ENCODE results near the gene COPS2.

Gene COPS2

GRCh38 chr15:49121901-49122300 is 33.5 kb downstream of the COPS2 start:
- TF ChIP-seq, protein P1, sequence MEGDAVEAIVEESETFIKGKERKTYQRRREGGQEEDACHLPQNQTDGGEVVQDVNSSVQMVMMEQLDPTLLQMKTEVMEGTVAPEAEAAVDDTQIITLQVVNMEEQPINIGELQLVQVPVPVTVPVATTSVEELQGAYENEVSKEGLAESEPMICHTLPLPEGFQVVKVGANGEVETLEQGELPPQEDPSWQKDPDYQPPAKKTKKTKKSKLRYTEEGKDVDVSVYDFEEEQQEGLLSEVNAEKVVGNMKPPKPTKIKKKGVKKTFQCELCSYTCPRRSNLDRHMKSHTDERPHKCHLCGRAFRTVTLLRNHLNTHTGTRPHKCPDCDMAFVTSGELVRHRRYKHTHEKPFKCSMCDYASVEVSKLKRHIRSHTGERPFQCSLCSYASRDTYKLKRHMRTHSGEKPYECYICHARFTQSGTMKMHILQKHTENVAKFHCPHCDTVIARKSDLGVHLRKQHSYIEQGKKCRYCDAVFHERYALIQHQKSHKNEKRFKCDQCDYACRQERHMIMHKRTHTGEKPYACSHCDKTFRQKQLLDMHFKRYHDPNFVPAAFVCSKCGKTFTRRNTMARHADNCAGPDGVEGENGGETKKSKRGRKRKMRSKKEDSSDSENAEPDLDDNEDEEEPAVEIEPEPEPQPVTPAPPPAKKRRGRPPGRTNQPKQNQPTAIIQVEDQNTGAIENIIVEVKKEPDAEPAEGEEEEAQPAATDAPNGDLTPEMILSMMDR (IDR thresholded peaks at IDR 0.05; ENCODE audit: low read depth, low read length) = no peak
- H3K4me3 ChIP-seq (ENCODE audit: low read depth, low read length) = no peak overlapping the region

GRCh38 chr15:49120832-49121231 is 34.6 kb downstream of the COPS2 start:
- TF ChIP-seq, protein P1 (IDR thresholded peaks at IDR 0.05; ENCODE audit: low read depth, low read length) = no peak
- no peak overlapping the region for H3K4me3 ChIP-seq (ENCODE audit: low read depth, low read length)

DNA sequence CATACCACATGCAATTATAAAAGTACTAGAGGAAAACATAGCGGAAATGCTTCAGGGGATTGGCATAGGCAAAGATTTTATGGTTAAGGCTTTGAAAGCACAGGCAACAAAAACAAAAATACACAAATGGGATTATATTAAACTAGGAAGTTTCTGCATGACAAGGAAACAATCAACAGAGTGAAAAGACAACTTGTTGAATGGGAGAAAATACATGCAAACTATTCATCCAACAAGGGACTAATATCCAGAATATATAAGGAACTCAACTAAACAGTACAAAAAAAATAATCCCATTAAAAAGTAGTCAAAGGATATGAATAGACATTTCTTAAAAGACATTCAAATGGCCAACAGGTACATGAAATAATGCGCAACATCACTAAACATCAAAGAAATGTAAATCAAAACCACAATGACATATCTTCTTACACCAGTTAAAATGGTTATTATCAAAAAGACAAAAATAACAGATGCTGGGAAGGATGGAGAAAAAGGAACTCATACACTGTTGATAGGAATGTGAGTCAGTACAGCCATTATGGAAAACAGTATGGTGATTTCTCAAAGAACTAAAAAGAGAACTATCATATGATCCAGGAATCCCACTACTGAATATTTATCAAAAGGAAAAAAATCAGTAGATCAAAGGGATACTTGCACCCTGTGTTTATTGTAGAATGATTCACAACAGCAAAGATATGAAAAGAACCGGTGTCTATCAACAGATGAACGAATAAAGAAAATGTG is 39.1 kb downstream of the COPS2 start:
- TF ChIP-seq, protein P1 (IDR thresholded peaks at IDR 0.05; ENCODE audit: low read depth, low read length) = no peak
- no peak overlapping the region for H3K4me3 ChIP-seq (ENCODE audit: low read depth, low read length)

DNA sequence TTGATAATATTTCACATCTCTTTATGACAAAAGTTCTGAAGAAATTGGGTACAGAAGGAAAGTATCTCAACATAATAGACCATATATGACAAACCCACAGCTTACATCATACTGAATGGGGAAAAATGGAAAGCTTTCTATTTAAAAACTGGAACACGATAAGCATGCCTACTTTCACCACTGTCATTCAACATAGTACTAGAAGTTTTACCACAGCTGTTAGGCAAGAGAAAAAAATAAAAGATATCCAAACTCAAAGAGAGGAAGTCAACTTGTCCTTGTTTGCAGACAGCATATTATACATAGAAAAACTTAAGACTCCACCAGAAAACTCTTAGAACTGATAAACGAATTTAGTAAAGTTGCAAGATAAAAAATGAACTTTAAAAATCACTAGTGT is 40.3 kb downstream of the COPS2 start:
- H3K4me3 ChIP-seq (ENCODE audit: low read depth, low read length) = no peak overlapping the region
- TF ChIP-seq, protein P1 (IDR thresholded peaks at IDR 0.05; ENCODE audit: low read depth, low read length) = no peak

DNA sequence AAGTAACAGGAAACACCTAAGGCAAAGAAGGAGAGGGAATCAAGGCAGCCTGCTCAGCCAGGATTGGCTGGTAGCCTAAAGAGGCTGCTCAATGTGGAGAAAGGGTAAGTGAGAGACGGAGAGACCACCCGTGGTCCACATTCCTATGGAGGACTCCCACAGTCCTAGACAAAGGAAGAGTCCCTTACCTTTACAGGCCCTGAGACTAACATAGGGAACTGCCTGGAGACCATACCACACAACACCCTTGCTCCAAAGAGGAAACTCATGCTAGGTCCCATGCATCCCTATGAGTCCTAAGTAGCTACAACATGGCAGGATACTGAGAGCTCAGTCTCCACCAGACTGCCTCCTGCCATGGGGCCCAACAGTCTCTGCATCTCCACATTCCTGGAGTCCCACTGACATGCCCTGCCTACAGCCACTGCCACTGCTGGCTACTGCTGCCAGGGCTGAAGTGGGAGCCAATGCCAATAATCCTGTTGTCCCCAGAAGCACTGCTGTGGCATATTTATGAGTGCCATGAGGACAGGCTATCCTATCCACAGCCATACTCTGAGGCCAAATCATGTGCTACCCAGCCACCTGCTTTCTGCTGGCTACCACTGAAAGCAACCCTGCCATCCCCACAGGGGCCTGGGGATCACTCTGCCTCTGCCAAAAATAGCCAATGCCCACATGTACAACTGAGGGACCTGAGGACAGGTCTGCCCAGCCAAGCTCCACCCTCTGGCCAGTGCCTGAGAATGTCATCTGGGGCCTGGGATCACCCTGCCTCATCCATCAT is 45.0 kb downstream of the COPS2 start:
- H3K4me3 ChIP-seq (ENCODE audit: low read depth, low read length) = no peak overlapping the region
- TF ChIP-seq, protein P1 (IDR thresholded peaks at IDR 0.05; ENCODE audit: low read depth, low read length) = no peak

DNA sequence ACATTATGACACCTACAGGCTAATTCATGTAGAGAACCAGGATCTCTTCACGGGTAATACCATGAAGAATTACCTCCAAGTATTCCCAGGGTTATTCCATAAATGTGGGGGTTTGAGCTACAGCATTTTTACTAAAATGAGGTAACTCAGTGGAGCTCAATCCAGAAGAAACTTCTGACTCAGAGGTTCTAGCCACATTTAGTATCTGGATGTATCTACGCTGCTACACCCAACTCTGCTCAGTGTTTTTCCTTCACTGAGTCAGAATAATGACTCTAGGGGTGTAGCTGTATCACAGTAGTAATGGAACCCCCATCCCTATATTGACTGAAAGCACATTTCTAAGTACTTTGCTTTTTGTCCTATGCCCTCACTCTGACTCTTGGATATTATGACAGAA is 52.4 kb downstream of the COPS2 start:
- TF ChIP-seq, protein P1 (IDR thresholded peaks at IDR 0.05; ENCODE audit: low read depth, low read length) = no peak
- H3K4me3 ChIP-seq (ENCODE audit: low read depth, low read length) = no peak overlapping the region

DNA sequence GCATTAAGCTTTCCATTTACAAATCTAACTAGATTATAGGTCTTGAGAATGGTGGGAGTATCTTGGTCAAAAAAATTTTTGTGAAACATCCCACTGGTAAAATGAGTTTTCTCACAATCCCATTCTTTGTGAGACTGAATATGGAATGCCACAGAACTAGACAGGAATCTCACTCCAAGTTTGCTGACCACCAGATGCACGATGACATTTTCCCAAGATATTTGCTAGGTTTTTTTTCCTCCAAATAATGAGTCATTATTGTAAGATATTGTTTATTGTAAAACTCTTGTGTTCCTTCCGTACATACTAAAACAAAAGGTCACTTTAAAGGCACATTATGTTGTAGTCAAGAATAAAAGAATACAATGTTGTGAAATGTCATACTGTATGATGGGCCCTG is 53.9 kb downstream of the COPS2 start:
- TF ChIP-seq, protein P1 (IDR thresholded peaks at IDR 0.05; ENCODE audit: low read depth, low read length) = no peak
- no peak overlapping the region for H3K4me3 ChIP-seq (ENCODE audit: low read depth, low read length)

Measured in WI38 (cell line).